B cell (primary cell): ENCODE data around the gene DHRS11. TPM values are rescaled to one million over a fixed set of nuclear protein-coding genes. Genes with fewer than 3 reads are reported as not detected.

Experiments used
- ATAC-seq: fragments of 200-7000 bp; cut with Tn5 transposase; one replicate; pipeline ENCODE4 v1.10.0; 2021; ENCODE audit warnings: low read depth, mild to moderate bottlenecking, moderate number of reproducible peaks, moderate library complexity
- CTCF ChIA-PET: fragments of 350-600 bp; sonication (Branson Sonifier 250); formaldehyde crosslinking; loops from one replicate; lab custom pipeline; 2021; ENCODE audit warnings: antibody characterized with exemption, inconsistent platforms; lab: Charles Lee
- POLR2A ChIA-PET: fragments of 350-600 bp; sonication (Branson Sonifier 250); formaldehyde crosslinking; loops from one replicate; lab custom pipeline; 2021; ENCODE audit warnings: antibody characterized with exemption; lab: Charles Lee
- DNase-seq: peaks from one replicate; pipeline ENCODE4 v3.0.0; 2013
- H2AFZ ChIP-seq: 2 replicates; pipeline ENCODE4 v1.6.1; 2012; ENCODE audit warnings: mild to moderate bottlenecking, low read depth, low read length; ENCODE audit not compliant: insufficient read depth, poor library complexity, severe bottlenecking
- H3K27ac ChIP-seq, 2 donors: 1 replicate in 1 of 2; 2 replicates in 1 of 2; pipeline ENCODE4 v1.5.1; 2012 to 2013; ENCODE audit warnings: low read length in 2 of 2, mild to moderate bottlenecking in 2 of 2, moderate library complexity in 1 of 2
- H3K27me3 ChIP-seq, 4 experiments: fragments of 200-600 bp in 1 of 4; sonication (generic) in 1 of 4; replicated peaks in 1 of 4; 1 replicate in 2 of 4; 2 replicates in 2 of 4; pipeline versions ENCODE4 v1.6.1 to v1.7.0; 2013 to 2016; ENCODE audit warnings: low read length in 3 of 4, mild to moderate bottlenecking in 2 of 4, mixed read lengths in 1 of 4, moderate library complexity in 1 of 4; ENCODE audit not compliant: insufficient read depth in 4 of 4, control insufficient read depth in 3 of 4; ENCODE audit errors: control extremely low read depth in 1 of 4
- H3K36me3 ChIP-seq, 2 experiments: replicated peaks in 1 of 2; 1 replicate in 1 of 2; 2 replicates in 1 of 2; pipeline versions ENCODE4 v1.6.1 to v1.7.1; 2013; ENCODE audit warnings: low read length in 1 of 2; ENCODE audit not compliant: insufficient read depth in 2 of 2, control insufficient read depth in 1 of 2; ENCODE audit errors: control extremely low read depth in 1 of 2, extremely low read depth in 1 of 2
- H3K4me1 ChIP-seq, 2 donors: fragments of 200-600 bp in 1 of 2; sonication (generic) in 1 of 2; 1 replicate in 1 of 2; 2 replicates in 1 of 2; pipeline versions ENCODE4 v1.5.1 to v1.6.1; 2013 to 2017; ENCODE audit warnings: low read length in 2 of 2; ENCODE audit not compliant: control insufficient read depth in 2 of 2, insufficient read depth in 2 of 2
- H3K4me2 ChIP-seq: replicated peaks from 2 replicates; pipeline ENCODE3; 2012; ENCODE audit warnings: mild to moderate bottlenecking, low read depth, low read length; ENCODE audit not compliant: poor library complexity, severe bottlenecking
- H3K4me3 ChIP-seq, 5 experiments: fragments of 200-600 bp in 1 of 5; sonication (generic) in 1 of 5; 1 replicate in 3 of 5; 2 replicates in 2 of 5; pipeline versions ENCODE4 v1.5.1 to v1.7.0; 2011 to 2016; ENCODE audit warnings: low read length in 4 of 5, mild to moderate bottlenecking in 4 of 5, low read depth in 2 of 5, control low read depth in 1 of 5, moderate library complexity in 1 of 5; ENCODE audit not compliant: insufficient read depth in 1 of 5; ENCODE audit errors: control extremely low read depth in 1 of 5, extremely low read depth in 1 of 5
- H3K79me2 ChIP-seq: fragments of 200-600 bp; sonication (generic); one replicate; pipeline ENCODE4 v1.6.0; 2016; ENCODE audit warnings: low read length; ENCODE audit not compliant: control insufficient read depth, insufficient read depth
- H3K9ac ChIP-seq: fragments of 200-600 bp; sonication (generic); 2 replicates; pipeline ENCODE4 v1.6.1; 2017; ENCODE audit warnings: mild to moderate bottlenecking, low read length, moderate library complexity
- H3K9me3 ChIP-seq, 3 donors: one replicate each; pipeline versions ENCODE4 v1.6.1 to v1.7.1; 2013; ENCODE audit warnings: low read length in 2 of 3; ENCODE audit not compliant: control insufficient read depth in 2 of 3, insufficient read depth in 1 of 3; ENCODE audit errors: control extremely low read depth in 1 of 3
- H4K20me1 ChIP-seq: 2 replicates; pipeline ENCODE4 v1.6.0; 2012; ENCODE audit warnings: mild to moderate bottlenecking, low read length; ENCODE audit not compliant: insufficient read depth, control insufficient read depth, poor library complexity, severe bottlenecking
- H3K27ac Mint-ChIP-seq: one replicate; pipeline ENCODE4 v1.8.0; 2021; ENCODE audit warnings: mixed read lengths
- H3K27me3 Mint-ChIP-seq: one replicate; pipeline ENCODE4 v1.8.0; 2021; ENCODE audit warnings: mixed read lengths
- H3K4me1 Mint-ChIP-seq: one replicate; pipeline ENCODE4 v1.8.0; 2021; ENCODE audit warnings: mixed read lengths
- H3K4me3 Mint-ChIP-seq: one replicate; pipeline ENCODE4 v1.8.0; 2021; ENCODE audit warnings: mixed read lengths
- H3K9me3 Mint-ChIP-seq: one replicate; pipeline ENCODE4 v1.8.0; 2022; ENCODE audit warnings: mixed read lengths; ENCODE audit not compliant: insufficient read depth
- EZH2 ChIP-seq: IDR thresholded peaks from 2 replicates; pipeline ENCODE4 v1.6.1; 2012; ENCODE audit warnings: borderline replicate concordance, low read depth, mild to moderate bottlenecking, moderate library complexity, low read length; ENCODE audit not compliant: insufficient read depth, poor library complexity, severe bottlenecking
- WGBS: methylation state at CpG from one replicate; pipeline ENCODE4 v1.1.5; 2013; ENCODE audit warnings: missing lambda C conversion rate; ENCODE audit not compliant: insufficient coverage; 5-methylcytosine and 5-hydroxymethylcytosine counted together
- intact Hi-C: fragments of 100-400 bp; cut with micrococcal nuclease; formaldehyde crosslinking; loops from one replicate; pipeline ENCODE4 v1.10.0; 2022
- polyA plus RNA-seq: library from polyadenylated mRNA; depleted of rRNA; stranded (reverse); fragments of >200 nt; gene quantifications from 2 replicates; pipeline ENCODE4 v1.2.3, GENCODE V29; 2012
- total RNA-seq, 2 donors: library from RNA; stranded (reverse); fragments of 120-200 nt in 1 of 2; gene quantifications; 1 replicate in 1 of 2; 2 replicates in 1 of 2; pipeline versions ENCODE4 v1.2.3 to v1.2.4, GENCODE V29; 2013 to 2022
- TF ChIP-seq, protein P1 (sequence below): fragments of 200-600 bp; IDR thresholded peaks from one replicate; pipeline ENCODE4 v1.8.0; 2022; ENCODE audit warnings: antibody characterized with exemption, mild to moderate bottlenecking

Gene DHRS11
- total and polyA plus RNA-seq, 2 donors (not counting 1 experiment from before 2014, with no cell fraction given): 4.3 to 8.2 TPM

DNA sequence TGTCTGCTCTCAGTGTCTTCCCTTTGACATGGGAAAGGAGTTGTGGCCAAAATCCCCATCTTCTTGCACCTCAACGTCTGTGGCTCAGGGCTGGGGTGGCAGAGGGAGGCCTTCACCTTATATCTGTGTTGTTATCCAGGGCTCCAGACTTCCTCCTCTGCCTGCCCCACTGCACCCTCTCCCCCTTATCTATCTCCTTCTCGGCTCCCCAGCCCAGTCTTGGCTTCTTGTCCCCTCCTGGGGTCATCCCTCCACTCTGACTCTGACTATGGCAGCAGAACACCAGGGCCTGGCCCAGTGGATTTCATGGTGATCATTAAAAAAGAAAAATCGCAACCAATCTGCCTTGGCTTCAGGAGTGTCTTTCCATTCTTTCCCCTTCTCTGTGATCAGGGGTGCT lies 8.8 kb downstream of the DHRS11 start:
- Histone ChIP-seq H3K4me2 (peak overlapping the region; percentile 95), H3K27me3 (no peaks in the 10 kb centered on the region), H3K36me3 (no peaks in the 10 kb centered on the region), H3K4me3 (peak overlapping the region in 1 of 5 experiments; percentile 97), H3K79me2 (peaks cover 26% of the 10 kb centered on the region), H3K4me1 (peaks cover 11 to 25% of the 10 kb centered on the region in 2 donors), H3K9ac (peak overlapping the region; percentile 95), H2AFZ (peak overlapping the region; percentile 92), H3K27ac (no peak overlapping the region), H3K9me3 (no peaks in the 10 kb centered on the region), H4K20me1 (peaks cover 12% of the 10 kb centered on the region)
- ChIA-PET CTCF (interaction anchor here (1.0 to 4.5 kb wide), 4 partner anchors 9 to 446 kb away, joined by 4 to 66 read pairs (median 4); partner anchors contain the start of gene DHRS11), POLR2A (interaction anchor here (0.6 to 1.9 kb wide), 4 partner anchors 8 to 802 kb away, joined by 6 to 10 read pairs (median 8); partner anchors contain the start of genes DHRS11, GGNBP2, MYO19 and PIGW)
- H3K4me1 Mint-ChIP-seq: peaks cover 33% of the 10 kb centered on the region
- no peaks in the 10 kb centered on the region for H3K9me3 Mint-ChIP-seq
- H3K27me3 Mint-ChIP-seq: no peaks in the 10 kb centered on the region
- TF ChIP-seq, protein P1, sequence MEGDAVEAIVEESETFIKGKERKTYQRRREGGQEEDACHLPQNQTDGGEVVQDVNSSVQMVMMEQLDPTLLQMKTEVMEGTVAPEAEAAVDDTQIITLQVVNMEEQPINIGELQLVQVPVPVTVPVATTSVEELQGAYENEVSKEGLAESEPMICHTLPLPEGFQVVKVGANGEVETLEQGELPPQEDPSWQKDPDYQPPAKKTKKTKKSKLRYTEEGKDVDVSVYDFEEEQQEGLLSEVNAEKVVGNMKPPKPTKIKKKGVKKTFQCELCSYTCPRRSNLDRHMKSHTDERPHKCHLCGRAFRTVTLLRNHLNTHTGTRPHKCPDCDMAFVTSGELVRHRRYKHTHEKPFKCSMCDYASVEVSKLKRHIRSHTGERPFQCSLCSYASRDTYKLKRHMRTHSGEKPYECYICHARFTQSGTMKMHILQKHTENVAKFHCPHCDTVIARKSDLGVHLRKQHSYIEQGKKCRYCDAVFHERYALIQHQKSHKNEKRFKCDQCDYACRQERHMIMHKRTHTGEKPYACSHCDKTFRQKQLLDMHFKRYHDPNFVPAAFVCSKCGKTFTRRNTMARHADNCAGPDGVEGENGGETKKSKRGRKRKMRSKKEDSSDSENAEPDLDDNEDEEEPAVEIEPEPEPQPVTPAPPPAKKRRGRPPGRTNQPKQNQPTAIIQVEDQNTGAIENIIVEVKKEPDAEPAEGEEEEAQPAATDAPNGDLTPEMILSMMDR: no peak
- no peak for TF ChIP-seq EZH2
- WGBS: 58% methylated on average over 2 of the region's 3 CpGs
- DNase-seq (no peak), ATAC-seq (no peak)
- intact Hi-C loops: no loop called here
- H3K4me3 Mint-ChIP-seq: peak overlapping the region; percentile 92
- peak overlapping the region; percentile 93 for H3K27ac Mint-ChIP-seq

DNA sequence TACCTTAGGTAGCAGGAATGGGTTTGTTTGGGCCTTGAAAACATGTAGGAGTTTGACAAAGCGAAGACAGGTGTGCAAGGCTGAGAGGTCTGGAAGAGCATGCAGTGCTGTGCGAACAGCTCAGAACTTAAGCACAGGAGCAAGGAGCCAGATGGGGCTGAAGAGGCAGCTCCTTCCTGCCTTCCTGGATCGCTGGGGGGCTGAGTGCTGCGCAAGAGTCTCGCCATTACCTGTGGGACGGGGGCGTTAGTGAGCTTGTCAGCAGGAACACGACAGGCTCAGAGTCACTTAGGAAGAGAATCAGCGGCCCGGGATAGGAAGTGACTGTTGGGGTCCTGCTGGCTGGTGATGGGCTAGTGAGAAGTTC lies 9.2 kb downstream of the DHRS11 start:
- ATAC-seq: peak; percentile 13
- TF ChIP-seq, protein P1: no peak
- Histone ChIP-seq H3K79me2 (peaks cover 30% of the 10 kb centered on the region), H3K27me3 (no peaks in the 10 kb centered on the region), H3K27ac (peak overlapping the region; percentile 56 to 69), H3K9me3 (no peaks in the 10 kb centered on the region), H3K9ac (peak overlapping the region; percentile 95), H3K36me3 (no peaks in the 10 kb centered on the region), H3K4me2 (peak overlapping the region; percentile 95), H2AFZ (peak overlapping the region; percentile 92), H4K20me1 (peaks cover 12% of the 10 kb centered on the region), H3K4me3 (peak overlapping the region; percentile 13 to 100 (median 90)), H3K4me1 (peaks cover 11 to 25% of the 10 kb centered on the region in 2 donors)
- Mint-ChIP-seq H3K4me1 (peaks cover 37% of the 10 kb centered on the region), H3K4me3 (peak overlapping the region; percentile 92), H3K27me3 (no peaks in the 10 kb centered on the region), H3K27ac (peak overlapping the region; percentile 93), H3K9me3 (no peaks in the 10 kb centered on the region)
- POLR2A ChIA-PET: interaction anchor here (0.6 to 1.9 kb wide), 5 partner anchors 9 to 802 kb away, joined by 6 to 10 read pairs (median 8); partner anchors contain the start of genes DHRS11, GGNBP2, MYO19 and PIGW
- 14% methylated on average over 10 of the region's 10 CpGs for WGBS
- intact Hi-C loops: loop anchor here (1.0 kb wide), 5 partner anchors 10 to 347 kb away; partner anchors contain the start of genes AATF and DHRS11
- CTCF ChIA-PET: interaction anchor here (0.9 to 4.5 kb wide), 9 partner anchors 8 to 547 kb away, joined by 3 to 66 read pairs (median 4); partner anchors contain the start of genes DHRS11, MYO19 and PIGW
- no peak for DNase-seq
